GM12878 (cell line): ENCODE results near the gene GVQW3.

ENCODE experiments used
- CEBPB ChIP-seq, 2 experiments: fragments of 150-350 bp in 1 of 2; IDR thresholded peaks; 2 replicates each; pipeline ENCODE4 v1.6.1; 2012 to 2014; ENCODE audit warnings: low read depth in 2 of 2, low read length in 2 of 2, borderline replicate concordance in 1 of 2, inconsistent platforms in 1 of 2
- MEF2A ChIP-seq: IDR thresholded peaks from 2 replicates; pipeline ENCODE4 v1.6.1; 2011; ENCODE audit warnings: low read depth, mild to moderate bottlenecking, low read length, moderate library complexity; ENCODE audit not compliant: insufficient read depth
- POLR2A ChIP-seq: IDR thresholded peaks from 2 replicates; pipeline ENCODE4 v1.6.1; 2011; ENCODE audit warnings: low read depth, mild to moderate bottlenecking, low read length
- RAD21 ChIP-seq: IDR thresholded peaks from 2 replicates; pipeline ENCODE4 v1.6.1; 2011; ENCODE audit warnings: mild to moderate bottlenecking, low read depth, low read length, moderate library complexity; ENCODE audit not compliant: insufficient read depth
- RAD51 ChIP-seq: fragments of 450-650 bp; IDR thresholded peaks from 2 replicates; pipeline ENCODE4 v1.6.1; 2016; ENCODE audit warnings: moderate library complexity, mild to moderate bottlenecking, inconsistent platforms
- TF ChIP-seq, protein P1 (sequence below): fragments of 450-650 bp; IDR thresholded peaks from 2 replicates; pipeline ENCODE4 v1.6.1; 2014; ENCODE audit warnings: mild to moderate bottlenecking
- TF ChIP-seq, protein P2 (sequence below): fragments of 450-650 bp; formaldehyde crosslinking; IDR thresholded peaks from 2 replicates; pipeline ENCODE4 v1.5.0; 2022; ENCODE audit warnings: mild to moderate bottlenecking, missing genetic modification characterization
- TF ChIP-seq, protein P3 (sequence below): IDR thresholded peaks from 2 replicates; pipeline ENCODE4 v1.6.1; 2012; ENCODE audit warnings: mild to moderate bottlenecking, low read depth, low read length

DNA sequence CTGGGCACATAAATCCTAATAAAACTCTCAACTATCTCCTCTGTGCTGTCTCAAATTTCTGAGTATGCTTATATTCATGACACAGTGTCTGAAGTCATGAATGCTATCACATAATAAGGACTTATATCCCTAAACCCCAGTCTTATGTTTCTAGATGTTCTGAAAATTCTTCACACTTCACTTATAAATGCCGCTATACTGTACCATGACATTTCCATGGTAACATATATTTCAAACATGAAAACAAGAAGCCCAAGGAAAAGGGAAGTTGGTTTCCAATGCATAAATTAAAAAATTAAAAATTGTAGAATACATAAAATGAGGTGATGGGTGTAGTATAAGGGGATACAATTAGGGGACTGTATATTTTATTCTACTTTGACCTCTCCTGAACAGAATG lies 11.7 kb downstream of the GVQW3 start:
- TF ChIP-seq MEF2A = no peak
- TF ChIP-seq, protein P1, sequence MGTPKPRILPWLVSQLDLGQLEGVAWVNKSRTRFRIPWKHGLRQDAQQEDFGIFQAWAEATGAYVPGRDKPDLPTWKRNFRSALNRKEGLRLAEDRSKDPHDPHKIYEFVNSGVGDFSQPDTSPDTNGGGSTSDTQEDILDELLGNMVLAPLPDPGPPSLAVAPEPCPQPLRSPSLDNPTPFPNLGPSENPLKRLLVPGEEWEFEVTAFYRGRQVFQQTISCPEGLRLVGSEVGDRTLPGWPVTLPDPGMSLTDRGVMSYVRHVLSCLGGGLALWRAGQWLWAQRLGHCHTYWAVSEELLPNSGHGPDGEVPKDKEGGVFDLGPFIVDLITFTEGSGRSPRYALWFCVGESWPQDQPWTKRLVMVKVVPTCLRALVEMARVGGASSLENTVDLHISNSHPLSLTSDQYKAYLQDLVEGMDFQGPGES = no peak
- TF ChIP-seq POLR2A = no peak
- TF ChIP-seq, protein P2, sequence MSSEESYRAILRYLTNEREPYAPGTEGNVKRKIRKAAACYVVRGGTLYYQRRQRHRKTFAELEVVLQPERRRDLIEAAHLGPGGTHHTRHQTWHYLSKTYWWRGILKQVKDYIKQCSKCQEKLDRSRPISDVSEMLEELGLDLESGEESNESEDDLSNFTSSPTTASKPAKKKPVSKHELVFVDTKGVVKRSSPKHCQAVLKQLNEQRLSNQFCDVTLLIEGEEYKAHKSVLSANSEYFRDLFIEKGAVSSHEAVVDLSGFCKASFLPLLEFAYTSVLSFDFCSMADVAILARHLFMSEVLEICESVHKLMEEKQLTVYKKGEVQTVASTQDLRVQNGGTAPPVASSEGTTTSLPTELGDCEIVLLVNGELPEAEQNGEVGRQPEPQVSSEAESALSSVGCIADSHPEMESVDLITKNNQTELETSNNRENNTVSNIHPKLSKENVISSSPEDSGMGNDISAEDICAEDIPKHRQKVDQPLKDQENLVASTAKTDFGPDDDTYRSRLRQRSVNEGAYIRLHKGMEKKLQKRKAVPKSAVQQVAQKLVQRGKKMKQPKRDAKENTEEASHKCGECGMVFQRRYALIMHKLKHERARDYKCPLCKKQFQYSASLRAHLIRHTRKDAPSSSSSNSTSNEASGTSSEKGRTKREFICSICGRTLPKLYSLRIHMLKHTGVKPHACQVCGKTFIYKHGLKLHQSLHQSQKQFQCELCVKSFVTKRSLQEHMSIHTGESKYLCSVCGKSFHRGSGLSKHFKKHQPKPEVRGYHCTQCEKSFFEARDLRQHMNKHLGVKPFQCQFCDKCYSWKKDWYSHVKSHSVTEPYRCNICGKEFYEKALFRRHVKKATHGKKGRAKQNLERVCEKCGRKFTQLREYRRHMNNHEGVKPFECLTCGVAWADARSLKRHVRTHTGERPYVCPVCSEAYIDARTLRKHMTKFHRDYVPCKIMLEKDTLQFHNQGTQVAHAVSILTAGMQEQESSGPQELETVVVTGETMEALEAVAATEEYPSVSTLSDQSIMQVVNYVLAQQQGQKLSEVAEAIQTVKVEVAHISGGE (CRISPR knock-in tag) = no peak
- no peak for TF ChIP-seq CEBPB (IDR thresholded peaks at IDR 0.05; ENCODE audit: borderline replicate concordance in 1 of 2, low read depth in 2 of 2, low read length in 2 of 2)
- TF ChIP-seq, protein P3, sequence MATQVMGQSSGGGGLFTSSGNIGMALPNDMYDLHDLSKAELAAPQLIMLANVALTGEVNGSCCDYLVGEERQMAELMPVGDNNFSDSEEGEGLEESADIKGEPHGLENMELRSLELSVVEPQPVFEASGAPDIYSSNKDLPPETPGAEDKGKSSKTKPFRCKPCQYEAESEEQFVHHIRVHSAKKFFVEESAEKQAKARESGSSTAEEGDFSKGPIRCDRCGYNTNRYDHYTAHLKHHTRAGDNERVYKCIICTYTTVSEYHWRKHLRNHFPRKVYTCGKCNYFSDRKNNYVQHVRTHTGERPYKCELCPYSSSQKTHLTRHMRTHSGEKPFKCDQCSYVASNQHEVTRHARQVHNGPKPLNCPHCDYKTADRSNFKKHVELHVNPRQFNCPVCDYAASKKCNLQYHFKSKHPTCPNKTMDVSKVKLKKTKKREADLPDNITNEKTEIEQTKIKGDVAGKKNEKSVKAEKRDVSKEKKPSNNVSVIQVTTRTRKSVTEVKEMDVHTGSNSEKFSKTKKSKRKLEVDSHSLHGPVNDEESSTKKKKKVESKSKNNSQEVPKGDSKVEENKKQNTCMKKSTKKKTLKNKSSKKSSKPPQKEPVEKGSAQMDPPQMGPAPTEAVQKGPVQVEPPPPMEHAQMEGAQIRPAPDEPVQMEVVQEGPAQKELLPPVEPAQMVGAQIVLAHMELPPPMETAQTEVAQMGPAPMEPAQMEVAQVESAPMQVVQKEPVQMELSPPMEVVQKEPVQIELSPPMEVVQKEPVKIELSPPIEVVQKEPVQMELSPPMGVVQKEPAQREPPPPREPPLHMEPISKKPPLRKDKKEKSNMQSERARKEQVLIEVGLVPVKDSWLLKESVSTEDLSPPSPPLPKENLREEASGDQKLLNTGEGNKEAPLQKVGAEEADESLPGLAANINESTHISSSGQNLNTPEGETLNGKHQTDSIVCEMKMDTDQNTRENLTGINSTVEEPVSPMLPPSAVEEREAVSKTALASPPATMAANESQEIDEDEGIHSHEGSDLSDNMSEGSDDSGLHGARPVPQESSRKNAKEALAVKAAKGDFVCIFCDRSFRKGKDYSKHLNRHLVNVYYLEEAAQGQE = no peak
- no peak for TF ChIP-seq RAD21
- no peak for TF ChIP-seq RAD51
